Fibroblast of lung (primary cell): ENCODE results near the gene OR2V2. TPM values are rescaled to one million over a fixed set of nuclear protein-coding genes. Genes with fewer than 3 reads are reported as not detected.
A peak's percentile ranks its signal among the peaks of the same experiment; 100 is the strongest.

ENCODE experiments used
- DNase-seq, 2 donors: peaks; one replicate each; pipeline versions ENCODE4 v3.0.0 to v3.0.0-alpha.2; 2010; ENCODE audit warnings: low read depth in 2 of 2
- H2AFZ ChIP-seq: 2 replicates; pipeline ENCODE4 v1.5.1; 2012; ENCODE audit warnings: low read length, control low read depth, inconsistent platforms
- H3K27ac ChIP-seq: 2 replicates; pipeline ENCODE4 v1.5.1; 2011; ENCODE audit warnings: low read length, control low read depth; ENCODE audit not compliant: insufficient read depth
- H3K27me3 ChIP-seq: 2 replicates; pipeline ENCODE4 v1.5.1; 2011; ENCODE audit warnings: mild to moderate bottlenecking, low read length; ENCODE audit not compliant: control insufficient read depth, insufficient read depth
- H3K36me3 ChIP-seq: 2 replicates; pipeline ENCODE4 v1.5.1; 2011; ENCODE audit warnings: low read length; ENCODE audit not compliant: control insufficient read depth, insufficient read depth
- H3K4me1 ChIP-seq: 2 replicates; pipeline ENCODE4 v1.5.1; 2011; ENCODE audit warnings: low read length; ENCODE audit not compliant: control insufficient read depth, insufficient read depth; ENCODE audit errors: extremely low read depth
- H3K4me2 ChIP-seq: 2 replicates; pipeline ENCODE4 v1.5.1; 2011; ENCODE audit warnings: low read length, control low read depth; ENCODE audit not compliant: insufficient read depth; ENCODE audit errors: extremely low read depth
- H3K4me3 ChIP-seq, 4 experiments: fragments of 200-600 bp in 1 of 4; sonication (generic) in 1 of 4; replicated peaks in 1 of 4; 2 replicates each; pipeline ENCODE4 v1.5.1; 2011 to 2016; ENCODE audit warnings: low read length in 4 of 4, low read depth in 3 of 4, mild to moderate bottlenecking in 3 of 4, control low read depth in 2 of 4, inconsistent platforms in 1 of 4, mixed read lengths in 1 of 4; ENCODE audit not compliant: insufficient read depth in 1 of 4; ENCODE audit errors: control extremely low read depth in 1 of 4
- H3K79me2 ChIP-seq: 2 replicates; pipeline ENCODE4 v1.5.1; 2012; ENCODE audit warnings: mild to moderate bottlenecking, low read length, inconsistent platforms; ENCODE audit not compliant: control insufficient read depth, insufficient read depth
- H3K9ac ChIP-seq: 2 replicates; pipeline ENCODE4 v1.5.1; 2011; ENCODE audit warnings: mild to moderate bottlenecking, low read length, control low read depth; ENCODE audit not compliant: insufficient read depth
- H3K9me3 ChIP-seq: 2 replicates; pipeline ENCODE4 v1.5.1; 2012; ENCODE audit warnings: low read depth, low read length; ENCODE audit not compliant: control insufficient read depth, insufficient read depth
- H4K20me1 ChIP-seq: 2 replicates; pipeline ENCODE4 v1.5.1; 2011; ENCODE audit warnings: low read length; ENCODE audit not compliant: control insufficient read depth, insufficient read depth; ENCODE audit errors: extremely low read depth
- EZH2 ChIP-seq: IDR thresholded peaks from 2 replicates; pipeline ENCODE4 v1.5.1; 2012; ENCODE audit warnings: low read length, control low read depth, mild to moderate bottlenecking; ENCODE audit errors: missing control alignments
- polyA plus RNA-seq, 2 donors: library from polyadenylated mRNA; depleted of rRNA in 1 of 2; stranded (reverse) in 1 of 2; unstranded in 1 of 2; fragments of >200 nt; gene quantifications; 2 replicates each; pipeline ENCODE4 v1.2.1, GENCODE V29; 2011 to 2012; ENCODE audit warnings: missing spikeins in 1 of 2
- total RNA-seq: library from RNA; depleted of rRNA; stranded (reverse); fragments of >200 nt; gene quantifications from 2 replicates; pipeline ENCODE4 v1.2.1, GENCODE V29; 2014
- TF ChIP-seq, protein P1 (sequence below), 2 donors: IDR thresholded peaks in 1 of 2; conservative IDR thresholded peaks in 1 of 2; 1 replicate in 1 of 2; 2 replicates in 1 of 2; pipeline ENCODE4 v1.5.1; 2011 to 2012; ENCODE audit warnings: low read length in 2 of 2, control low read depth in 1 of 2, inconsistent platforms in 1 of 2, low read depth in 1 of 2, mild to moderate bottlenecking in 1 of 2

Gene OR2V2
- total and polyA plus RNA-seq, 2 donors (not counting 1 experiment from before 2014, with no cell fraction given) = not detected

DNA sequence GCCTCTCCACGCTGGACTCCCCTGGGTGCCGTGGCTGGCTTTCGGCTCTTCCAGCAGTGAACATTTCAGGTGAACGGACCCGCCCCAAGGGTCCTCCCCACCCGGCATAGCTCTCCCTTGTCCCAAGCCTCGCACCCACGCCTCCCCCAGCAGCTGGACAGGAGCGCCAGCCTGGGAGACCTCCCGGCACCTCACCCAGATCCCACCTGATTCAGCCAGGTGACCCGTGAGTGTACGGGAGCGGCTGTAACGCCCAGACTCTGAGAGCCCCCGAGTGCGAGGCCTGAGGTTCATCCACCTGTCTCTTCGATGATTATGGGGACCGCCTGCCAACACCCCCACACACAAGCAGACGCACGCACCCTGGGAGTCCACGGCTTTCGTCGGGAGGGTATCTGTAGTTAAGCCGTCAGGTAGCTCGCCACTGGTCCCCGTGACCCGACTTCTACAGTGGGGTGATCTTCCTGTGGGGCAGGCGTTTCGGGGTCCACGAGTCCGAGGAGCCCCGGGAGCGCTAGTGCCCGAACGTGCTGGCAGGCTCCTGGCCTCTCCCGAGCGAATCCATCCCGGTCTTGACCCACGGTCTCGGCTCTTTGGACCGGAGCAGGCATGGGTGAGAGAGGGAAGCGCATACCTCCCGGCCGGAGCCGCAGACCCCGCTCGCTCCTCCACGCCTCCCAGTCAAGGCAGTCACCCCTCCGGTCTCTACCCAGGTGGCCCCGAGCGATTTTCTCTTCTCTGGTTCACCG, 42.8 kb downstream of the OR2V2 start:
- Histone ChIP-seq H2AFZ (peak overlapping the region; percentile 92), H3K4me1 (no peaks in the 10 kb centered on the region), H3K4me2 (peak overlapping the region; percentile 98), H3K27ac (no peak overlapping the region), H3K36me3 (no peaks in the 10 kb centered on the region), H4K20me1 (no peaks in the 10 kb centered on the region), H3K4me3 (peak overlapping the region; percentile 82 to 96 (median 85)), H3K27me3 (no peaks in the 10 kb centered on the region), H3K79me2 (no peaks in the 10 kb centered on the region), H3K9ac (peak overlapping the region; percentile 17), H3K9me3 (no peaks in the 10 kb centered on the region)
- no peak for TF ChIP-seq EZH2
- TF ChIP-seq, protein P1, sequence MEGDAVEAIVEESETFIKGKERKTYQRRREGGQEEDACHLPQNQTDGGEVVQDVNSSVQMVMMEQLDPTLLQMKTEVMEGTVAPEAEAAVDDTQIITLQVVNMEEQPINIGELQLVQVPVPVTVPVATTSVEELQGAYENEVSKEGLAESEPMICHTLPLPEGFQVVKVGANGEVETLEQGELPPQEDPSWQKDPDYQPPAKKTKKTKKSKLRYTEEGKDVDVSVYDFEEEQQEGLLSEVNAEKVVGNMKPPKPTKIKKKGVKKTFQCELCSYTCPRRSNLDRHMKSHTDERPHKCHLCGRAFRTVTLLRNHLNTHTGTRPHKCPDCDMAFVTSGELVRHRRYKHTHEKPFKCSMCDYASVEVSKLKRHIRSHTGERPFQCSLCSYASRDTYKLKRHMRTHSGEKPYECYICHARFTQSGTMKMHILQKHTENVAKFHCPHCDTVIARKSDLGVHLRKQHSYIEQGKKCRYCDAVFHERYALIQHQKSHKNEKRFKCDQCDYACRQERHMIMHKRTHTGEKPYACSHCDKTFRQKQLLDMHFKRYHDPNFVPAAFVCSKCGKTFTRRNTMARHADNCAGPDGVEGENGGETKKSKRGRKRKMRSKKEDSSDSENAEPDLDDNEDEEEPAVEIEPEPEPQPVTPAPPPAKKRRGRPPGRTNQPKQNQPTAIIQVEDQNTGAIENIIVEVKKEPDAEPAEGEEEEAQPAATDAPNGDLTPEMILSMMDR (conservative IDR thresholded peaks at IDR 0.05 in 1 of 2, IDR thresholded peaks at IDR 0.05 in 1 of 2; ENCODE audit: low read depth in 1 of 2, low read length in 2 of 2) = no peak
- no peak for DNase-seq

GRCh38 chr5:181190711-181191525, 43.5 kb downstream of the OR2V2 start:
- Histone ChIP-seq H3K9ac (peak overlapping the region; percentile 51), H3K4me3 (peak overlapping the region; percentile 82 to 96 (median 85)), H3K4me2 (peak overlapping the region; percentile 98), H4K20me1 (no peaks in the 10 kb centered on the region), H3K27me3 (no peaks in the 10 kb centered on the region), H3K4me1 (no peaks in the 10 kb centered on the region), H3K36me3 (no peaks in the 10 kb centered on the region), H3K9me3 (no peaks in the 10 kb centered on the region), H2AFZ (peak overlapping the region; percentile 88), H3K27ac (peak overlapping the region; percentile 56), H3K79me2 (no peaks in the 10 kb centered on the region)
- TF ChIP-seq, protein P1 (conservative IDR thresholded peaks at IDR 0.05 in 1 of 2, IDR thresholded peaks at IDR 0.05 in 1 of 2; ENCODE audit: low read depth in 1 of 2, low read length in 2 of 2) = no peak
- no peak for TF ChIP-seq EZH2
- peak; percentile 43 to 59 for DNase-seq
